ENCODE results near the gene HLA-DMB. TPM values are rescaled to one million over a fixed set of nuclear protein-coding genes. Genes with fewer than 3 reads are reported as not detected.
A peak's percentile ranks its signal among the peaks of the same experiment; 100 is the strongest.

The HLA-DMB gene
- total RNA-seq, 6 experiments from 2014 or later: not detected

DNA sequence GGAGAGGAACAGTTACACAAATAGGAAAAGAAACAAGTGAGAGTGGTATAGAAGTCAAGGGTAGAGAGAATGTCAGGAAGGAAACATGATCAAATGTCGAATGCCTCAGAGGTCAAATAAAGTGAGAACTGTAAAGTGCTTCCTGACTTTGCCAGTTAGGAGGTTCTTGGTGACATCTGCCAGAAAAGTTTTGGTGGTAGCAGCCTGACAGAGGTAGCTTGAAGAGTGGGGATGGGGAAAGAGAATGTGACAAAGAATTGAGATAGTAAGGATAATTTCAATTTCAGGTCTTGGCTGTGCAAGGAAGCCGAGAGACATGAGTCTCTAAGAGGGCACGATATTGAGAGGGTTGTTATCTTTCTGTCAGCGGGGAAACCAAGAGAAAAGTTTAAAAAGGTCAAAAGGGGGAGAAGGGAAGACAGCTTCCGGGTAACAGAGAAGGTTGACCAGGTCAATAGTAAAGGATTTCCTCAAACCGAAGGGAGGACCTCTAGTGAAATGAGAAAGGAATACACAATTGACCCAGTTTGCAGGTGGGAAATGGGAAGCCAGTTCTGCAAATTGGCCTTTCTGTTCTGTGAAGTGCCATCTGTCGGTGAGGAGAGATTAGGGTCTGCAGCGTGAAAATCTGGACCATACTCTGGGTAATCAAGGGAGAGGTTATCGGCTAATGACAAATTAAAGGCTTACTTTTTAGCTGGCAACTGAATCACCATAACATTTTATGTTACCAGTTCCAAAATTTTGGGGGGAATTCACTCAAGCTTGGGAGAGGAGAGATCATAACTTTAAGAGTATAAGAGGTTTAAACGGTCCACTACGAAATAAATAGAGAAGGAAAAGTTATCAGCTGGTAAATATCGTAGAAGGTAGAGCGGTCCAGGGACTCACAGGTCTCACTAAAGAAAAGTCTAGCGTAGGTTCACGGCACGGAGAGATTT is 26.6 kb upstream of the HLA-DMB start:
- peaks cover 31% of the 10 kb centered on the region for H3K4me1 Mint-ChIP-seq (ENCODE audit: low read depth)
- DNase-seq: peak; percentile 45
- H3K4me3 Mint-ChIP-seq: peak overlapping the region; percentile 93
- no peaks in the 10 kb centered on the region for H3K9me3 Mint-ChIP-seq
- peaks cover 12% of the 10 kb centered on the region for H3K27me3 Mint-ChIP-seq (ENCODE audit: insufficient read depth)
- H3K27ac Mint-ChIP-seq: peak overlapping the region; percentile 99
- TF ChIP-seq CTCF (IDR thresholded peaks at IDR 0.05): peak; percentile 72
- peaks cover 12% of the 10 kb centered on the region for H3K36me3 Mint-ChIP-seq (ENCODE audit: low read depth)

DNA sequence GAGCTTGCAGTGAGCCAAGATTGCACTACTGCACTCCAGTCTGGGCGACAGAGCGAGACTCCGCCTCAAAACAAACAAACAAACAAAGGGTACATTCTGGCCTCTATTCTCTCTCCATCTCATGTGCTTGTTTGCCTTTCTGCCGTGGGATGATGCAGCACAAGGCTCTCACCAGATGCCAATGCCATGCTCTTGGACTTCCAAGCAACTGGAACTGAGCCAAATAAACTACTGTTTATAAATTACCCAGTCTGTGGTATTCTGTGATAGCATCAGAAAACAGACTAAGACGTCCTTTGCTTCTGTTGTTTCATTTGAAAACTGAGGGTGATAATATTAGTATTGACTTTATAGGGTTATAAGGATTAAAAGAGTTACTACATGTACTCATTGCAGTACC is 23.9 kb upstream of the HLA-DMB start:
- H3K27me3 Mint-ChIP-seq (ENCODE audit: insufficient read depth): peaks cover 3% of the 10 kb centered on the region; the same call in 1 of the 2 replicates

GRCh38 chr6:32963866-32964265 is 23.0 kb upstream of the HLA-DMB start:
- no peak for TF ChIP-seq CTCF (IDR thresholded peaks at IDR 0.05)
- H3K27me3 Mint-ChIP-seq (ENCODE audit: insufficient read depth): no peaks in the 10 kb centered on the region; the same call in 1 of the 2 replicates
- no peak overlapping the region for H3K27ac Mint-ChIP-seq
- peaks cover 38% of the 10 kb centered on the region for H3K4me1 Mint-ChIP-seq (ENCODE audit: low read depth)
- no peaks in the 10 kb centered on the region for H3K36me3 Mint-ChIP-seq (ENCODE audit: low read depth)
- no peak overlapping the region for H3K4me3 Mint-ChIP-seq
- no peaks in the 10 kb centered on the region for H3K9me3 Mint-ChIP-seq
- no peak for DNase-seq

More for the DNA sequence above, 23.9 kb upstream of the HLA-DMB start:
- TF ChIP-seq CTCF (IDR thresholded peaks at IDR 0.05): no peak
- H3K36me3 Mint-ChIP-seq (ENCODE audit: low read depth): no peaks in the 10 kb centered on the region
- no peak overlapping the region for H3K4me3 Mint-ChIP-seq
- peaks cover 38% of the 10 kb centered on the region for H3K4me1 Mint-ChIP-seq (ENCODE audit: low read depth)
- H3K9me3 Mint-ChIP-seq: no peaks in the 10 kb centered on the region
- no peak for DNase-seq
- no peak overlapping the region for H3K27ac Mint-ChIP-seq

DNA sequence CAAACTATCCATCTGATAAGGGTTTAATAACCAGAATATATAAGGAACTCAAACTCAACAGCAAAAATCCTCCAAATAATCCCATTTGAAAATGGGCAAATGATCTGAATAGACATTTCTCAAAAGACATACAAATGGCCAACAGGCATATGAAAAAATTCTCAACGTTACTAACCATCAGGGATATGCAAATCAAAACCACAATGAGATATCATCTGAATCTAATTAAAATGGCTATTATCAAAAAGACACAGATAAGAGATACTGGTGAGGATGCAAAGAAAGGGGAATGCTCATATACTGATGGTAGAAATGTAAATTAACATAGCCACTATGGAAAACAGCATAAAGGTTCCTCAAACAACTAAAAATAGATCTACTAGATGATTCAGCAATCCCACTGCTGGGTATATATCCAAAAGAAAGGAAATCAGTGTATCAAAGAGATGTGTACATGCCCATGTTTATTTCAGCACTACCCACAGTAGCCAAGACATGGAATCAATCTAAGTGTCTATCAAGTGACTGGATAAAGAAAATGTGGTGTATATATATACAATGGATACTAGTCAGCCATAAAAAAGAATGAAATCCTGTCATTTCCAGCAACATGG is 21.5 kb upstream of the HLA-DMB start:
- TF ChIP-seq CTCF (IDR thresholded peaks at IDR 0.05): no peak
- Mint-ChIP-seq H3K36me3 (ENCODE audit: low read depth) (no peaks in the 10 kb centered on the region), H3K9me3 (no peaks in the 10 kb centered on the region), H3K27ac (no peak overlapping the region), H3K4me1 (ENCODE audit: low read depth) (peaks cover 32% of the 10 kb centered on the region), H3K4me3 (no peak overlapping the region), H3K27me3 (ENCODE audit: insufficient read depth) (peaks cover 1% of the 10 kb centered on the region; the same call in 1 of the 2 replicates)
- no peak for DNase-seq

DNA sequence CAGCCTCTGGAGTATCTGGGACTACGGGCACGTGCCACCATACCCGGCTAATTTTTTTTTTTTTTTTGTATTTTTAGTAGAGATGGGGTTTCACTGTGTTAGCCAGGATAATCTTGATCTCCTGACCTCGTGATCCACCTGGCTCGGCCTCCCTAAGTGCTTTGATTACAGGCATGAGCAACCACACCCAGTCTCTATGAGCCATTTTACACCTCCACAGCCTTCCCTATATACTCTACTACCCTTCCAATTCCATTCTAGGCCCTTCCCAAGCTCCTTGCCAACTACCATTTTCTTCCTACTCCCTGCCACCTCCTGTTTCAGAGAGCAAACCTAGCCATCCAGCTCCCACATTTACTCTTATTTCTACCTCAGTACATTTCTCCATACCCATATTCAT is 19.7 kb upstream of the HLA-DMB start:
- Mint-ChIP-seq H3K27me3 (ENCODE audit: insufficient read depth) (peaks cover 1% of the 10 kb centered on the region; the same call in 1 of the 2 replicates), H3K4me1 (ENCODE audit: low read depth) (peaks cover 17% of the 10 kb centered on the region)

More for the DNA sequence above, 19.7 kb upstream of the HLA-DMB start:
- no peak for DNase-seq
- H3K27ac Mint-ChIP-seq: no peak overlapping the region
- H3K4me3 Mint-ChIP-seq: no peak overlapping the region
- no peaks in the 10 kb centered on the region for H3K36me3 Mint-ChIP-seq (ENCODE audit: low read depth)
- H3K9me3 Mint-ChIP-seq: no peaks in the 10 kb centered on the region
- TF ChIP-seq CTCF (IDR thresholded peaks at IDR 0.05): no peak
